COLO829 (cell line): ENCODE results near the gene FAM131B.

Source experiments
- DNase-seq: peaks from one replicate; pipeline ENCODE4 v3.0.0; 2012; ENCODE audit warnings: low spot score

The FAM131B gene

DNA sequence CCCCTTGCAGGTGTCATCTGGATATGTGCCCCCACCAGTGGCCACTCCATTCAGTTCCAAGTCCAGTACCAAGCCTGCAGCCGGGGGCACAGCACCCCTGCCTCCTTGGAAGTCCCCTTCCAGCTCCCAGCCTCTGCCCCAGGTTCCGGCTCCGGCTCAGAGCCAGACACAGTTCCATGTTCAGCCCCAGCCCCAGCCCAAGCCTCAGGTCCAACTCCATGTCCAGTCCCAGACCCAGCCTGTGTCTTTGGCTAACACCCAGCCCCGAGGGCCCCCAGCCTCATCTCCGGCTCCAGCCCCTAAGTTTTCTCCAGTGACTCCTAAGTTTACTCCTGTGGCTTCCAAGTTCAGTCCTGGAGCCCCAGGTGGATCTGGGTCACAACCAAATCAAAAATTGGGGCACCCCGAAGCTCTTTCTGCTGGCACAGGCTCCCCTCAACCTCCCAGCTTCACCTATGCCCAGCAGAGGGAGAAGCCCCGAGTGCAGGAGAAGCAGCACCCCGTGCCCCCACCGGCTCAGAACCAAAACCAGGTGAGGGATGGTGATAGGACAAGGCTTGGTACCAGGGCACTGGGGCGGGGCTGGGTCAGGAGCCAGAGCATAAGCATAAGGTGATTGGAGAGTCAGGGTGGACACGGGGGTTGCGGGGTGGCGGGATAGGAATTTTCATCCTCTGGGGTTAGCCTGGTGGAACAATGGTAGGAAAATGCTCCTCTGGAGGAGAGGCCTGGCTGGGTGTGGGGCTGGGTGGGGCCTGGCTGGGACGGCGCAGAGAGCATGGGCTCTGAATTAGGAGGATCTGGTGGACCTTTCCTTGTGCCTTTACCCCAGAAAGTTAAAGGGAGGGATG is 20.5 kb upstream of the FAM131B start:
- DNase-seq: no peak

DNA sequence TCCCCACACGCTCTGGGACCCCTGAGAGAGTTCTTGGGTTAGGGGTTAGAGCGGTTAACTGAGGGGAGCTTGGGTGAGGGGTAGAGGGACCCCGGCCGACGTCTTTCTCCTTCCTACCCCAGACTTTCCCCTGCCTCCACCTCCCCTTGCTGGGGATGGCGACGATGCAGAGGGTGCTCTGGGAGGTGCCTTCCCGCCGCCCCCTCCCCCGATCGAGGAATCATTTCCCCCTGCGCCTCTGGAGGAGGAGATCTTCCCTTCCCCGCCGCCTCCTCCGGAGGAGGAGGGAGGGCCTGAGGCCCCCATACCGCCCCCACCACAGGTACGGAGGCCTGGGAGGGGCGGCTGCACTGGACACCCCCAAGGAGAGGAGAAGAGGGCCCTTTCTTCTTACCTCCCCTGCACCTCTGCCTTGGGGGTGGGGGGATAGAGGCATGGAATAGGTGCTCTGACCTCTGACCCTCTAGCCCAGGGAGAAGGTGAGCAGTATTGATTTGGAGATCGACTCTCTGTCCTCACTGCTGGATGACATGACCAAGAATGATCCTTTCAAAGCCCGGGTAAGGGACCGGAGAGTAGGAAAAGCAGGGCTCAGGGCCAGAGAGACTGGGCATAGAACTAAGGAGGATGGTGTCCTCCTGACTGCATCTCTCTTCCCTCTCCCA is 19.7 kb upstream of the FAM131B start:
- no peak for DNase-seq

DNA sequence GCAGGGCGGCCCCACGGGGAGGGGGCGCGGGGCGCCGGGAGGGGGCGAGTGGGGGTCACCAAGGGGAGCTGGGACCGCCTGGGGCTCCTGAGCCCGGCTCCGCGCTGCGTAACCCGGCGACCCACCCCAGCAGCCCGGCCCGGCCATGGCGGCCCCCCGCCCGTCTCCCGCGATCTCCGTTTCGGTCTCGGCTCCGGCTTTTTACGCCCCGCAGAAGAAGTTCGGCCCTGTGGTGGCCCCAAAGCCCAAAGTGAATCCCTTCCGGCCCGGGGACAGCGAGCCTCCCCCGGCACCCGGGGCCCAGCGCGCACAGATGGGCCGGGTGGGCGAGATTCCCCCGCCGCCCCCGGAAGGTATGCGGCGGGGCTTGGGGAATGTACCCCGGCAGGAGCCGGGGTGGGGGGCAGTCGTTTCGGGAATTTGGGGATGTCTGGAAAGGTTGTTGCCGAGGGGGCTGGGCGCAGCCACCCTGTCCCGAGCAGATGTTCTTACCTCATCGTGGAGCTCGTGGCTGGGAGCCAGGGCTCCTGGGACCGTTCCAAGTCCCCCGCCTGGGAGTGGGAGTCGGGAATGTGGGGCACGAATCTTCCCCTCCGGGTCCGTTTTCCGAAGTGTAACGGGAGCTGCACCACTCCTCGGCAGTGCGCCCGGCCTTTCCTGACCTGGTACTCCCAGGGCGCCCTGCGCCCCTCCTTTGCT is 19.1 kb upstream of the FAM131B start:
- DNase-seq: no peak

DNA sequence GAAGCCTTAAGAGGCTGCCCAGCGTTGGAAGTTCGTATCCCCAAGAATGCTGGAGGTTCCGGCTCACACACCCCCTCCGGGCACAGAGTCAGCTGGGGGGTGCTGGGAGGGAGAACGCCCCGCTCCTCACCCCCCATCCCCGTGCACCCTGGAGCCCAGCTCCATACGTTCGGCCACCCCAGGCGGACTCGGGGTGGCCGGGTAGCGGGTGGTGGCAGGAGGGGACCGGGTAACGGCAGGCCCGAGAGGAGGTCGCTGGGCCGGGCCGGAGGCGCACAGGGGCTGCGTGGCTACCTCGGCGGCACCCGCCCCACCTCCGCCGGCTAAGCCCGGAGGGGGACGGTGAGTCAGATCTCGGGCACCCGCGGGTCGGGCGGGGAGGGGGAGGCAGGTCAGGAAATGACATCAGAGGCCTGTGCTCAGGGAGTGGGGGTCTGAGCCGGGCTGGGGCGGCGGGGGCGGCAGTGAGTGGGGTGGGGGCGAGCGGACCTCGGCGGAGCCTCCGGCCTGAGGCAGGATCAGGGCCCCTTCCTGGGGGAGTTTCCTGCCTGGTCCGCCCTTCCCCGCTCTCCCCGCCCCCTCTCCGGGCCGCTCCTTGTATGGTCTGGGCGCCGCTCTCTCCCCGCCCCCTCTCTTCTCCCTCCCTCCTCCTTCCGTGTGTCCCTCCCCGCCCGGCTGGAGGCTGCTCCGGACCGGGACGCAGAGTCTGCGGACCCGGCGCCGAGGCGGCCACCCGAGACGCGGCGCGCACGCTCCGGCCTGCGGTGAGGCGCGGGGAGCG is 18.3 kb upstream of the FAM131B start, which contains the start of gene ZYX:
Gene ZYX, plus strand, starts transcription at position 700 of the 781 bp plus-strand sequence. CDS start 227 bp downstream, outside the sequence.
- DNase-seq: peak; percentile 98

DNA sequence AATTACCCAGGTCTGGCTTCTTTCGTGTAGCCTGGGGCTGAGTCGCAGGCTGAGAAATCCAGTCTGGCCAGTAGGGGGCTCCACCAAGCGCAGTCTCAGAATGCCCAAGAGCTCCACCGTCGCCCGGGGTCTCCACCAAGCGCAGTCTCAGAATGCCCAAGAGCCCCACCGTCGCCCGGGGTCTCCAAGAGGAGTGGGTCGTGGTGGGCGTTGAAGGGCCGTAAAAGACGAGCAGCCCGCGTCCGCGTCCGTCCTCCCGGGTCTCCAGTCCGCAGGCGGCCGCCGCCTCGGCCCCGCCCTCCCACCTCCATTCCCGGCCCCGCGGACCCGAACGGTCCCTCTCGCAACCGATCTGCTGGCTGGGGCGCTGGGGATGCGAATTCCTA is 17.7 kb upstream of the FAM131B start:
- DNase-seq: peak; percentile 95

DNA sequence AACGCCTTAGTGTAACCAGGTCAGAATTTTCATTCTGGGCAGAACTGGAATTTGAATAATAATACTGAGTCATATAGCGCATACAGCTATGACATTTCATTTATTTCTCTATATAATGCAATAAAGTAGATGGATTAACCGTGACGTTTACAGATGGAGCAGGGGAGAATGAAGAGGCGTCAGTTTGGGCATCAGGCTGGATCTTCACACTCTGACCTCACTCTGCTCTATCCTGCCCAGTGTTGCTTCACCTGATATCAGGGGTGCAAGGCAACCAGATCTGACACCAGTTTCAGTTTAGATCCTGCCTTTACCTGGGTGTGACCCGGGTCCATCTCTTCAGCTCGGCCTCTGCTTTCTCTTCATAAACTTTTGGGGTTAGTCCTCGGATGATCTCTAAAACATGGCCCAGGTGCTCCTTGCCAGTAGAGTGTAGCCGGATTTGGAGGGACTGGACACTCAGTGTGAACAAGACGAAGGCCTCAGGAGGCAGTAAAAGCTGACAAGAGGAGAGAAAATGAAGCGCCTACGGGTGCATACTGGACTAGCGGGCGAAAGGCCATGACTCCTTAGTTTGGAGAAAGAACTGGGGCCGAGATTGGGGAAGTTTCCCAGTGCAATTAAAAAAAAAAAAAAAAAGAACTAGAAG is 17.2 kb upstream of the FAM131B start:
- DNase-seq: no peak

DNA sequence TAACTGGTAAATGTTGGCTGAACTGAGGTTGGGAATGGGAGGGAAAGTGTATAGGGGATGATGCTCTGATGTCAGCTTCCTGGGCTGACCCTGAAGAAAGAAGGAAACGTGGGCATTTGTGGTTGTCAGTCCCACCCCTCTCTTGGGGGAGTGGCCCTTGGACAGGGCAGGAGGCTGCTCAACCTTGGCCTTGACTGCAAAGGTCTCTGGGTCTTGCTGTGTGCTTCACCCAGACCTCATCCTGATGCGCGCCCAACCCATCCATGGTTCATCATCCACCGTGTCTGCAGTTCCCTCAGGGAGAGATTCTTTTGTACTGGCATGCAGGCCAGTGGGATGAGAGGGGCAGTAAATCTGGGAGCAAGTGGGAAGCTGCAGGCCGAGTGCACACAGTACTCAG is 13.9 kb upstream of the FAM131B start:
- DNase-seq: no peak

DNA sequence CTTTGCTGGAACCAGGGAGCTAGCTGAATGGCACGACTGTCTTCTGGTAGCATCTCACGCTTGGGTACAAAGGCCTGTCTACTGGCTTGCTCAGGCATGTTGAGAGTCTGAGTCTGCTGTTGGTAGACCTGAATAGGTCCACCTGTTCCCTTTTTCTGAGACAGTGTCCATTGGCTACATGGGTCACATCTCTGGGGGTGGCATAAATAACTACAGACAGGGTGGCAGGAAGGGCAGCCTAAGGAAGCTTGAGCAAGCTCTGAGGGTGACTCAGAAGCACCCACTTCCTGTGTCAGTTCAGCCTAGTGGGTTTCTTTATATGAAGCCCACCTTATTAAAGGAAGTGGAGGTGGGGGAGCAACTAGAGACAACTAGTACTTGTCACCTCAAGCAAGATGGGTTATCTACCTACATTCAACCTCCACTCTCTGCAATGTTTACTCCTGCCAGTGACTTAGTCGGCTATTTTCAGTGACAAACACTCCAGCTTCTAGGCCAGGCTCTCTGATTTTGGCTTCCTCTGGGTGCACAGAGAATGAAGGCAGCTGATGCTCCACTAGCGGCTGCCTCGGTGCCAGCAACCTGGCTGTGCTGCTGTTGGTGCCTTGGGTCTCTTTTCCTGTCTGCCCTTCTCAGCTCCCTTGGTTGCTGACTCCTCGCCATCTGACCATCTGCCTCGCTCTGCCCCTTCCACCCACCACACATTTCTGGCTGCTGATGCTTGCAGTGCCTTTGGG is 13.0 kb upstream of the FAM131B start:
- no peak for DNase-seq

DNA sequence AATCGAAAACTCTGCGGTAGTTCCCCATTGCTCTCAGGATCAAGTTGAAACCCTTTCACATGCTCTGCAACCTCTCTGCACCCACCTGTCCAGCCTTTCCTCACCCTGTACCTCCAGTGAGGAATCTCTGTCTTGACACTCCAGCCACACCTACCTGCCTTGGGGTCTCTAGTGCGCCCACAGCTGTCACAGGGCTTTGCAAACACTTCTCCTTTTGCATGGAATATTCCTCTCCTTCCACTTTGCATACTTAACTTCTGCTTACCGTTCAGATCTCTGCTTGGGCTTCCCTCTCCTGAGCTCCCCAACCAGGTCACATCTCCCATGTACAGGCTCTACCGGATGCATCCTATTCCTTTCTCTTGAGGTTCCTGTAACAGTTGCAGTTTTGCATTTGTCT is 12.0 kb upstream of the FAM131B start:
- no peak for DNase-seq

DNA sequence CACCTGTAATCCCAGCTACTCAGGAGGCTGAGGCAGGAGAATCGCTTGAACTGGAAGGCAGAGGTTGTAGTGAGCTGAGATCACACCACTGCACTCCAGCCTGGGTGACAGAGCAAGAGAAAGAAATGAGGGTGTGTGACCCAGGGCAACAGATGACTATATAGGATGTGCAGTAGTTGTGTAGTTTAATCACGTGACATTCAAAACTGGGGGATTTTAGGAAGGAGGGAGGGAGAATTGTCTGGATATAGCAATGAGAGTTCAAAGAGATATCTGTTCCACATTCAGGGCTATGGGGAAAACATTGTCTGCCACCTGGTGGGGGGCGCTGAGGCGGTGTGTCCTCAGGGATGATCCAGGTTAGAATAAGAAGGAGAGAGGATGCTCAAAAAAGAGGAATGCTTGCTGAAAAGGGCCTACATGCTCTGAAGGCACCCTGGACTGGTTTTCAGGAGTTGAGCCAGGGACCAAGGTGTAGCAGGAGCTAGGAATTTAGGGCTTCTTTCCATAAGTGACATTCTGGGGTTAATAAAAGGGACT is 10.8 kb upstream of the FAM131B start:
- DNase-seq: no peak

DNA sequence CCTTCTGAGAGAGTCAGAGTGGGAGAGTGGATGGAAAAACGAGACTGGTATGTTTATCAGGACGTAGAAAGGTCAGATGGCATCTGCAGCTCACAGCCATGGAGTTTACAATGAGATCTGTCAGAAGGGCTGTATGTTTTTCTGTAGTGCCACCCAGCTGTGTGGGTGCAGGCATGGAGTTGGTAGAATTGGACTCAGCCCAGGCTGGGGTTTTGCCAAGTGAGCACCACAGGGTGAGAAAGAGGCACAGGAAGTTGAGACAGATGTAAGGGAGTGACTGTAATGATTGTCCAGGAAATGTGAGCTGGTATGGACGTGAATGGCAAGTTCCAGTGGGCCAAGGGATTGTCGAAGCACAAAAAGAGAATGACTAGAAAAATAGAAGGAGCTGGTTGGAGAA is 9.6 kb upstream of the FAM131B start:
- DNase-seq: peak; percentile 61

DNA sequence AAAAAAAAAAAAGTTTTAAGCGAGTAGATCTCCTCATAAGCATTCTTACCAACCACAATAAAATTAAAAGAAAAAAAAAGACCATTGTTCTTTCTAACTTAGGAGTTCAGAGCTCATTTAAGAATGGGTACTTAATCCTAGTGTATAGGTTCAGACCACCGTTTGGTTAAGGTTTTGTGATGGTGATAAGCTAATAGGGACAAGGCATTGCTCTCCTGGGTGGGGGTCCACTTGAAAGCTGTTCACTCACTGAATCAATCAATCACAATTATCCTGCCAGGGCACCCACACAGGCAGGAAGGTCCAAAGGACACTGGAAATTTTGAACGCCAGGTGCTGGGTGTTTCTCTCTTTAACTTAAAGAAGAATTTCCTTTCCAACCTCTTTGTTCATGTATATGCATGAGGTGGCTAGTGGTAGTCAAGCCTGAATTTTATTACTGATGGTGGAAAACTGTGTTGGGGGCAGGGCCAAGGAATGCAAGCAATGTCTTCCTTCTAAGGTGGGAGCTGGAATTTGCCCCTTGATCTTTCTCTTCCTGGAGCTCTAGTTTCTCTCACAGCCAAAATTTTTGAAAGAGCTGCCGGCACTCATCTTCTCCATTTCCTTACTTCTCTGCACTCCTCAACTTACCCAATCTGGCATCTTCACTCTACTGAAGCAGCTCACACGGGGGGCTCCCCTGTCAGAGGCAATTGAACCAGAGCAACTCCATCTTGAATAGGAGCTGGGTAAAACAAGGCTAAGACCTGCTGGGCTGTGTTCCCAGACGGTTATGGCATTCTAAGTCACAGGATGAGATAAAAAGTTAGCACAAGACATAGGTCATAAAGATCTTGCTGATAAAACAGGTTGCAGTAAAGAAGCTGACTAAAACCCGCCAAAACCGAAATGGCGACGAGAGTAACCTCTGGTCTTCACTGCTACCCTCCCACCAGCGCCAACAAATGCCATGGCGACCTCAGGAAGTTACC is 7.5 kb upstream of the FAM131B start:
- DNase-seq: no peak

DNA sequence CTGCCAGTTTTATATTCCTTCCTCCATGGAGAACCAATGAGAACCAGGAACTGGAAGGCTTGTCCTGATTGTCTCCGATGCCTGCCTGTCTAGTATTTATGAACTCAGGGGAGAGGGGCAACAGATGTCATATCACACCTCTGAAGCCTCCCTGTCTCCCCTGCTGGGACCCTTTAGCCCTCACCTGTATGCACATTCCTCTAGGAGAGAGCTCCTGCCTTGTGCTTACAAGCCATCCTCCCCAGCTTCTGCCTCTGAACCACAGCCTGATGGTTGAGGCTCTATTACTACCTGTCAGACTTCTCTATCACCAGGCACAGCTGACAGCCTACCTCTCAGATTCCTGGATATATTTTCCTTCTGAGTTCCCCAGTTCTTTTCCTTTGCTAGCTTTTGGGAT is 5.9 kb upstream of the FAM131B start:
- no peak for DNase-seq

DNA sequence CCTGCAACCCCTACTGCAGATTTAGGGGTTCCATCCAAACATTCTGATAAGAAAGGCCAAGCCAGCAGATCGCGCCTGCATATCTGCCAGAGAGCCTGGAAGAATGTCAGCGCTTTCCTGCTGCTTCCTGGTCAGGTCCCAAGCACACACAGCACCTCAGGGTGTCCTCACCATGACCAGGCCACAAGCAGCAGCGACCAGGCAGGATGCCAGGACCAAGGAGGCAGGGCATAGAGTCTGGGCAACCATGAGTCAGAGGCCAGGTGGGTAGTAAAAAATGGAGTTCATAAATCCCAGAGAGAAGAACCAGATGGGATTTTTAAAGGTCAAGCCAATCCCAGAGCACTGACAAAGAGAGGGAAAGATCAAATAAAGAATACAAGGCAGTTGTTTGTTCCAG is 5.5 kb upstream of the FAM131B start:
- DNase-seq: peak; percentile 81

DNA sequence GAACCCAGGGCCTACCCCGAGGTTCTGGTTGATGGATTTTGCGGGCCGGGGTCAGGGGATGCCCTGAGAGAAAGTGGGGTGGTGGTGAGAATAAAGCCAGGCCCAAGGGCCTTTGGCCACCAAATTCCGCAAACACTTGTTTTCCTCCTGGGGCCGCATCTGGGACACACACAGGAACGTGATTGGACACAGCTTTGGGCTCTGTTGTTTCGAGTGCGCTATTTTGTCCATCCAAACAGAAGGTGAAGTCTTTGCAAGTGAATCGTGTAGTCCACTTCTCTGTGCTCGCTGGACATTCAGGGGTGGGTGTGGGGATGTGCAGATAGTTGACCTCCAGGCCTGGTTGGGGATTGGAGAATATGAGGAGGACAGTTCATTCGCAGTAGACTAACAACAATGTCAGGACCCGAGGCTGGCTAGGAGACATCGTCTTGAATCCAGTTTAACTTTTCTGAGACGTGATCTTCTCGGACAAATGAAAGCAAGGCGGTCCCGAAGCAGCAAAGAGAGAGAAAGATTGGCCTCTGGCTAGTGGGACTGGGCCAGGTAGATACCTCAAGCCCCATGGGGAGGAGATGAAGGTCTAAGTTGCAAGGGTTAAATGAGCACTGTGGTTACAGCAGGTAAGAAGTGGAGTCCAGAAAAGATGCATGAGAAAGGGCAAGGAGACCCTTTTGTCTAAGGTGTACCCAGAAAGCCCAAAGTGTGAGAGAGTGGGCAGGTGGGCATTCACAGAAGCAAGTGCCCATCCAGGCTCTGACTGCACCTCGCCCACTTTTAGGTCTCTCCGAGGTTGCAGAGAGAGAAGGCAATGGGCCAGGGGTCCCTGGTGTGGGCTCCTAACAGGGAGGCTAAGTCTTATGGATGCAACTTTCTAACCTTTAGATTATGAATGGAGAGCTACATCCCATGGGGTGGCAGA is 764 bp upstream of the FAM131B start:
- no peak for DNase-seq

DNA sequence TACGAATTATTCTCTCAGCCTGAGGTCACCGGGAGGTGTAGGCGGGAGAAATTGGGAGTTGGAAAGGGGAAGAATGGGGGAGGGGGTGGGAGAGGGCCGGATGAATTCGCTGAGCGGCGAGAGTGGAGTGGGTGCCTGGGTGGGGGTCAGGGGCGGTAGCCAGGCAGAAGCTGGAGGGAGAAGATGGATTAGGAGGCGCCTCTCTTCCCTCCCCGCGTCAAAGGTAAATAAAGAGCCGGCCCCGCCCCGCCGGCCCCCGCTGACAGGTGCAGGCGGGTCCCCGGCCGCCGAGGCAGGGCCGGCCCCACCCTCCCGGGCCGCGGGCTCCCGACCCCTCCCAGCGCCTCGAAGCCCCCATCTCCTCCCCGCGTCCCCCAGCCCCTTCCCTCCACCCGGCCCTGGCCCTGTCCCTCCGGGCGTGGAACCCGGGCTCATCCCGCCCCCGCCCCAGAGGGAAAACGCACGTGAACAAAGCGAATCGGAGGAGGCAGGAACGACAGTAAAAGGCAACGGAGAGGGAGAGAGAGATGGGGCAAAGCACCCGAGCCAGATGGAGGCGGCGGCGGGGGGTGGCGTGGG is 872 bp downstream of the FAM131B start:
- DNase-seq: no peak

DNA sequence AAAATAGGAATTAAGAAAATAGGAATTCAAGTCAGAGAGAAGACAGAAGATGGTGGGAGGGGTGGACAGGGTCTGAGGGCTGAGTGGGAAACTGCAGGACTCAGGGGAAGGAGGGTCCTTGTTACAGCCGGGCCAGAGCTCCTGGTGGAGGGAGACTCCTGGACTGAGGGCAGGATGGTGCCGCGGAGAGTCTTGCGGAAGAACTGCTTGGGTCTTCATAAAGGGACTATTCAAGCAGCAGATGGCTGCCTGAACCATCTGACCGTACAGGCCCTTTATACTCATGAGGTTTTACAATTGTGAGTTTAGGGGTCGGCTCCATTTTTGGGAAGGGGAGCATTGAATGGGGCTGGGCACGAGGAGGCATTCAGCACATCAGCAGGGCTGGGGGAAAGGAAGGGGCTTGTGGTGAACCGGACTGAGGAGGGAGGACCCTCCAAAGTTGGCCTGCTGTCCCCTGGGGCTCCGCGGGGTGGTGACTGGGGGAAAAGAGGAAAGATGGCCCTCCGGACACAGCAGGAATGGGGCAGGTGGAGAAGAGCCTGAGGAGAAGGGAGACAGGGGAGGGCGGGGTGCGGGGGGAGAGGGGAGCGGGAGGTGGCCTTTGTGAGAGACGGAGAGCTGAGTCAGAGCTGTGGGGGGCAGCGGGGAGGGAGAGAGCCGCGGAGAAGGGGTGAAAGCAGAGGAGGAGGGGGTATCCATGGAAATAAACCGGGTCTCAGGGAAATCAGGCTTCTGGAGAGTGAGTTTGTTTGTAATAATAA is 1.5 kb downstream of the FAM131B start:
- no peak for DNase-seq
